Activated CD4-positive, alpha-beta T cell treated with anti-CD3 and anti-CD28 coated beads, Interleukin-2, amount 50 U/mL, for 4 hours (primary cell): ENCODE results near the gene CCDC177.

Source experiments
- DNase-seq, 2 experiments: peaks; one replicate each; pipeline ENCODE4 v3.0.0-alpha.2; 2020

Gene CCDC177

DNA sequence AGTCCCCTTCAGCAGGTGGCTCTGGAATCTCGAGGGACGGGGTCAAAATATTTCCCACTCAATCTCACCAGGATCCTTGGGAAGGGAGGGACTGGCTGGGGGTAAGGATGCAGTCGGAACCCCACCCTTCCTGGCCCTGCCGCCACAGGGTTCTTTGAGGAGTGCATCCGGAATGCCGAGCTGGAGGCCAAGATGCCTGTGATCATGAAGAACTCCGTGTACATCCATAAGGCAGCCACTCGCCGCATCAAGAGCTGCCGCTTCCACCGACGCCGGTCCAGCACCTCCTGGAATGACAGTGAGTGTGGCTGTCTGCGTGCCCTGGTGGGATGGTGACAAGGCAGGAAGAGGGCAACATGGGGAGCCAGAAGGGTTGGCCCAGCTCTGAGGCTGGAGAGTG, 47.0 kb downstream of the CCDC177 start:
- DNase-seq: no peak

DNA sequence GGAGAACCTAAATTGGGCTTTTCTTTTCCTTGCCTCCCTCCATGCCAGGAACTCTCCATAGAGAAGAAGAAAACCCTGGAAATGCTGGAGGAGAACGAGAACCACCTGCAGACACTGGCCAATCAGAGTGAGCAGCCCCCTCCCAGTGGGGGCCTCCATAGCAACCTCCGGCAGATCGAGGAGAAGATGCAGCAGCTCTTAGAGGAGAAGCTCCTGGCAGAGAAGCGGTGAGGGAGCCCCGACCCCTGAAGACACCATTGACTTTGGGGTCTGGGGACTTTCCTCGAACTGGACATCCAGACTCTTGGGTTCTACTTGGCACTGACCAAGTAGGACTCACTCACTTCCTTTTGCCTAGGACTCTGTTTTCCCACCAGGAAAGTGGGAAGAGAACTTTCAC, 48.8 kb downstream of the CCDC177 start:
- DNase-seq: no peak

GRCh38 chr14:69522026-69522425, 52.6 kb downstream of the CCDC177 start:
- DNase-seq: no peak
